ENCODE data around the gene IER2. TPM values are rescaled to one million over a fixed set of nuclear protein-coding genes. Genes with fewer than 3 reads are reported as not detected.
"Not testable (repeated sequence)": the region's sequence is repeated elsewhere in the genome, so short reads cannot be mapped to it uniquely, and the experiment has no call there.

IER2 gene
- total RNA-seq, 1 experiment from 2014 or later = 80.4 TPM

DNA sequence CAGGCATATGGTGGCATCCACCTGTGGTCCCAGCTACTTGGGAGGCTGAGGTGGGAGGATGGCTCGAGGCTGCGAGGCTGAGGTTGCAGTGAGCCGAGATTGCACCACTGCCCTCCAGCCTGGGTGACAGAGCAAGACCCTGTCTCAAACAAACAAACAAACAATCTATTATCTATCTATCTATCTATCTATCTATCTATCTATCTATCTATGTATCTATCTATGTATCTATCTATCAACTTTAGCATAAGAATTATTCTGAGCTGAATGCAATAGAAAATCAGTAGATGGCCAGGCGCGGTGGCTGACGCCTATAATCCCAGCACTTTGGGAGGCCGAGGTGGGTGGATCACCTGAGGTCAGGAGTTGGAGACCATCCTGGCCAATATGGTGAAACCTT, 51.9 kb downstream of the IER2 start:
- POLR2A ChIA-PET = not testable (repeated sequence)

More for the DNA sequence above, 51.9 kb downstream of the IER2 start:
- H3K4me3 ChIP-seq (ENCODE audit: low read depth in 2 of 2, low read length in 2 of 2); intact Hi-C loops (cut with micrococcal nuclease; ENCODE audit: unreplicated experiment); CTCF ChIA-PET; in situ Hi-C loops (cut with HindIII; ENCODE audit: low pct_unique_long_range_greater_than_20kb, low sequenced_read_pairs); H3K27me3 ChIP-seq (ENCODE audit: control insufficient read depth, insufficient read depth, low read length); BruUV-seq (replicated peaks); ATAC-seq; DNase-seq (ENCODE audit: low read depth, low spot score); H3K9me3 ChIP-seq (ENCODE audit: control insufficient read depth, insufficient read depth, low read depth, low read length); H3K27ac ChIP-seq (ENCODE audit: low read length); H3K4me1 ChIP-seq (ENCODE audit: control insufficient read depth, insufficient read depth, low read length); H3K36me3 ChIP-seq (ENCODE audit: control insufficient read depth, insufficient read depth, low read length): not testable (repeated sequence)

Other genes with a start within 250 kb of the IER2 start
- 1.6 TPM for gene SYCE2, start 231.1 kb upstream of the IER2 start, total RNA-seq (2021; ENCODE audit: unreplicated experiment)
- 80.3 TPM for gene FARSA, start 216.7 kb upstream of the IER2 start, total RNA-seq (2021; ENCODE audit: unreplicated experiment)
- gene CALR, start 211.8 kb upstream of the IER2 start, total RNA-seq (2021; ENCODE audit: unreplicated experiment) = 1,060 TPM
- gene RAD23A, start 204.5 kb upstream of the IER2 start, total RNA-seq (2021; ENCODE audit: unreplicated experiment) = 111 TPM
- gene GADD45GIP1, start 193.2 kb upstream of the IER2 start, total RNA-seq (2021; ENCODE audit: unreplicated experiment) = 36.7 TPM
- gene DAND5, start 180.8 kb upstream of the IER2 start, total RNA-seq (2021; ENCODE audit: unreplicated experiment) = 0.54 TPM
- gene NFIX, start 154.9 kb upstream of the IER2 start, total RNA-seq (2021; ENCODE audit: unreplicated experiment) = 144 TPM
- 0.23 TPM for gene LYL1, start 47.6 kb upstream of the IER2 start, total RNA-seq (2021; ENCODE audit: unreplicated experiment)
- gene TRMT1, start 33.7 kb upstream of the IER2 start, total RNA-seq (2021; ENCODE audit: unreplicated experiment) = 52.0 TPM
- 129 TPM for gene NACC1, start 32.1 kb upstream of the IER2 start, total RNA-seq (2021; ENCODE audit: unreplicated experiment)
- gene STX10, start within 50 bp of the IER2 start, total RNA-seq (2021; ENCODE audit: unreplicated experiment) = 43.6 TPM